Epithelial cell of esophagus (primary cell): ENCODE results near the gene ULK4.

ENCODE experiments used
- DNase-seq: peaks from one replicate; pipeline ENCODE4 v3.0.0; 2010; ENCODE audit warnings: low read depth
- H3K4me3 ChIP-seq: 2 replicates; pipeline ENCODE4 v1.5.1; 2011; ENCODE audit warnings: mild to moderate bottlenecking, low read length, control low read depth
- TF ChIP-seq, protein P1 (sequence below): IDR thresholded peaks from 2 replicates; pipeline ENCODE4 v1.5.1; 2011; ENCODE audit warnings: low read depth, mild to moderate bottlenecking, low read length, control low read depth, inconsistent platforms; ENCODE audit not compliant: insufficient read depth; ENCODE audit errors: missing control alignments

Gene ULK4

DNA sequence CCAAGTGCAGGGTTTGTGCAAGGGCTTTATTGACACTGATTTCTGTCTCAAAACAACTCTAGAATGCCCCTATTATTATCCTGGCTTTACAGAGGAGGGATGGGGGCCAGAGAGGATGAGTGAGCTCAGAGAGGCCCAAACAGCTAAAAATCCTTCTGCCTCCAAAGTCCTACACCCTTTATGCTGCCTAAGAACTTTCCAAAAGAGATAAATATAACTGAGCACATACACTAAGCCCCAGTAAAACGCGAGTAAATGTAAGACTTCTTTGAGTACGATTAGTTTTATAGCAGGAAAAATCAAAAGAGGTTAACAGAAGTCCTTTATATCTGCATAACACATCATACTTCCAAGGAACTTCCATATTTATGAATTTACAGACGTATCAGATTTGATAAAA lies 613.5 kb downstream of the ULK4 start:
- no peak for DNase-seq
- no peak overlapping the region for H3K4me3 ChIP-seq
- TF ChIP-seq, protein P1, sequence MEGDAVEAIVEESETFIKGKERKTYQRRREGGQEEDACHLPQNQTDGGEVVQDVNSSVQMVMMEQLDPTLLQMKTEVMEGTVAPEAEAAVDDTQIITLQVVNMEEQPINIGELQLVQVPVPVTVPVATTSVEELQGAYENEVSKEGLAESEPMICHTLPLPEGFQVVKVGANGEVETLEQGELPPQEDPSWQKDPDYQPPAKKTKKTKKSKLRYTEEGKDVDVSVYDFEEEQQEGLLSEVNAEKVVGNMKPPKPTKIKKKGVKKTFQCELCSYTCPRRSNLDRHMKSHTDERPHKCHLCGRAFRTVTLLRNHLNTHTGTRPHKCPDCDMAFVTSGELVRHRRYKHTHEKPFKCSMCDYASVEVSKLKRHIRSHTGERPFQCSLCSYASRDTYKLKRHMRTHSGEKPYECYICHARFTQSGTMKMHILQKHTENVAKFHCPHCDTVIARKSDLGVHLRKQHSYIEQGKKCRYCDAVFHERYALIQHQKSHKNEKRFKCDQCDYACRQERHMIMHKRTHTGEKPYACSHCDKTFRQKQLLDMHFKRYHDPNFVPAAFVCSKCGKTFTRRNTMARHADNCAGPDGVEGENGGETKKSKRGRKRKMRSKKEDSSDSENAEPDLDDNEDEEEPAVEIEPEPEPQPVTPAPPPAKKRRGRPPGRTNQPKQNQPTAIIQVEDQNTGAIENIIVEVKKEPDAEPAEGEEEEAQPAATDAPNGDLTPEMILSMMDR, result no peak

GRCh38 chr3:41346698-41347270 lies 615.1 kb downstream of the ULK4 start:
- peak; percentile 38 for DNase-seq
- TF ChIP-seq, protein P1, result no peak

GRCh38 chr3:41345788-41346187 lies 616.1 kb downstream of the ULK4 start:
- DNase-seq, result no peak
- TF ChIP-seq, protein P1, result no peak
- H3K4me3 ChIP-seq, result no peak overlapping the region

More at GRCh38 chr3:41346698-41347270, 615.1 kb downstream of the ULK4 start:
- H3K4me3 ChIP-seq, result no peak overlapping the region

DNA sequence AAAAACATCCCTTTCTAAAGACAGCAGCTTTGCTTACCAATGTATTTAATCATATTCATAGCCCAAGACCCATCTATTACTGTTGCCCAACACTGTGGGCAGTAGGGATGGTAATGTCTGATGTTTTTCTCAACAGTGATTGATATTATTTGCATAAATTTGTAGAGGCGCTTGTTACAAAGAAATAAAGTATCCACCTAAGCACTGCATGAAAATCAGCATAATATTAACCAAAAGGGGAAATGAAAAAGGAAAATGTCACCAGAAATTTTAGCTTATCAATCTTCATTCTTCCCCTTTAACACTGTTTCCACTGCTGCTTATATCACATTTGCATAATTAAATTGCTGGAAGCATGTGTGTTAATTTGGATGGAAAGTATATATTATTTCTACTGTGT lies 622.1 kb downstream of the ULK4 start:
- TF ChIP-seq, protein P1, result no peak
- no peak for DNase-seq
- no peak overlapping the region for H3K4me3 ChIP-seq

DNA sequence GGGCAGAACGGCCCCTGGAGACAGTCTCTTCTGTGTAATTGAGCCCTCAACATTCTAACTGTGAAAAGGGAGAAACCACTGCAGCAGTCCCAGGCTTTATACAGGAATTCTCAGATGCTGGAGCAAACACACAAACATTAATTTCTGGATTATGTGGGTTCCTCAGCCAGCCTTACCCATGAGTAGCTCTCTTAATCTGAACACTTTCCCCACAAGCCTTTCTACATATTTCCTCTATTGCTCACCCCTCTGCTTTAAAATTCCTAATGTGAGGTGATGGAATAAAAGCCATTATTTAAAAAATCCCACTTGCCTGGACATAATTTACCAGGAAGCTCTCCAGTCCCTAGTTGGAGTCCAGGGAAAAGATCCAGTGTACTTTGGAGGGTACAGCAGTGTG lies 623.6 kb downstream of the ULK4 start:
- H3K4me3 ChIP-seq, result no peak overlapping the region
- DNase-seq, result peak; percentile 16
- TF ChIP-seq, protein P1, result no peak

GRCh38 chr3:41334426-41334825 lies 627.5 kb downstream of the ULK4 start:
- no peak overlapping the region for H3K4me3 ChIP-seq
- TF ChIP-seq, protein P1, result no peak
- no peak for DNase-seq

- DNase-seq, result no peak
- no peak overlapping the region for H3K4me3 ChIP-seq
- TF ChIP-seq, protein P1, result no peak
Measured at GRCh38 chr3:41331041-41331440, 630.9 kb downstream of the ULK4 start.
